ENCODE measurements around the gene ACTA2. TPM values are rescaled to one million over a fixed set of nuclear protein-coding genes. Genes with fewer than 3 reads are reported as not detected.
"Not testable (repeated sequence)": the region's sequence is repeated elsewhere in the genome, so short reads cannot be mapped to it uniquely, and the experiment has no call there.

Gene ACTA2
- polyA plus RNA-seq, 1 experiment, result 815 TPM

DNA sequence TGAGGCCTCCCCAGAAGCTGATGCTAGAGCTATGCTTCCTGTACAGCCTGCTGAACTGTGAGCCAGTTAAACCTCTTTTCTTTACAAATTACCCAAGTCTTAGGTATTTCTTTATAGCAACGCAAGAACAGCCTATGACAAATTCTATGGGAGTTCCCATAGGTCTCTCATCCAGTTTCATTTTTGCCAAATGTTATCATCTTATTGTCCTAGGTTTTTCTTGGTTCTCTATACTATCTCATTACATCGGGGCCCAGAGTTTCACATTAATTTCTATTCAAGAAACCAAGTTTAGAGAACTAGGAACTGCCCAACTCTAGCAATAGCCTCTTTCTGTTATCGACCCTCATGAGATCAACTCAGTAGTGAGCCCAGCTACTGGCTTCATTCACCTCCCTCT lies 15.9 kb downstream of the ACTA2 start:
- Histone ChIP-seq H3K9me3 (ENCODE audit: control insufficient read depth, insufficient read depth, low read length) (no peaks in the 10 kb centered on the region), H3K4me3 (ENCODE audit: low read depth, low read length) (no peak overlapping the region), H3K27ac (ENCODE audit: low read depth, low read length) (peak overlapping the region; percentile 25), H3K27me3 (ENCODE audit: control insufficient read depth, insufficient read depth, low read length) (no peaks in the 10 kb centered on the region)
- no peak for DNase-seq (ENCODE audit: low read depth, low spot score)
- CTCF ChIA-PET, result interaction anchor here (0.6 to 7.3 kb wide), 13 partner anchors 9 to 281 kb away, joined by 3 to 244 read pairs (median 4); partner anchors contain the start of gene FAS
- TF ChIP-seq, protein P1, sequence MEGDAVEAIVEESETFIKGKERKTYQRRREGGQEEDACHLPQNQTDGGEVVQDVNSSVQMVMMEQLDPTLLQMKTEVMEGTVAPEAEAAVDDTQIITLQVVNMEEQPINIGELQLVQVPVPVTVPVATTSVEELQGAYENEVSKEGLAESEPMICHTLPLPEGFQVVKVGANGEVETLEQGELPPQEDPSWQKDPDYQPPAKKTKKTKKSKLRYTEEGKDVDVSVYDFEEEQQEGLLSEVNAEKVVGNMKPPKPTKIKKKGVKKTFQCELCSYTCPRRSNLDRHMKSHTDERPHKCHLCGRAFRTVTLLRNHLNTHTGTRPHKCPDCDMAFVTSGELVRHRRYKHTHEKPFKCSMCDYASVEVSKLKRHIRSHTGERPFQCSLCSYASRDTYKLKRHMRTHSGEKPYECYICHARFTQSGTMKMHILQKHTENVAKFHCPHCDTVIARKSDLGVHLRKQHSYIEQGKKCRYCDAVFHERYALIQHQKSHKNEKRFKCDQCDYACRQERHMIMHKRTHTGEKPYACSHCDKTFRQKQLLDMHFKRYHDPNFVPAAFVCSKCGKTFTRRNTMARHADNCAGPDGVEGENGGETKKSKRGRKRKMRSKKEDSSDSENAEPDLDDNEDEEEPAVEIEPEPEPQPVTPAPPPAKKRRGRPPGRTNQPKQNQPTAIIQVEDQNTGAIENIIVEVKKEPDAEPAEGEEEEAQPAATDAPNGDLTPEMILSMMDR (IDR thresholded peaks at IDR 0.05; ENCODE audit: low read depth, low read length), result no peak
- POLR2A ChIA-PET, result interaction anchor here (0.6 kb wide), 1 partner anchor 10 kb away, joined by 3 read pairs; no protein-coding TSS in a partner anchor

GRCh38 chr10:88934900-88935672 lies 17.5 kb downstream of the ACTA2 start:
- H3K9me3 ChIP-seq (ENCODE audit: control insufficient read depth, insufficient read depth, low read length), result no peaks in the 10 kb centered on the region
- no peak overlapping the region for H3K27ac ChIP-seq (ENCODE audit: low read depth, low read length)
- peak; percentile 60 for DNase-seq (ENCODE audit: low read depth, low spot score)
- no peak overlapping the region for H3K4me3 ChIP-seq (ENCODE audit: low read depth, low read length)
- ChIA-PET POLR2A (interaction anchor here (0.5 kb wide), 1 partner anchor 49 kb away, joined by 3 read pairs; no protein-coding TSS in a partner anchor), CTCF (interaction anchor here (0.6 to 10.0 kb wide), 41 partner anchors 10 to 372 kb away, joined by 3 to 467 read pairs (median 5); partner anchors contain the start of genes ANKRD22 and FAS)
- no peaks in the 10 kb centered on the region for H3K27me3 ChIP-seq (ENCODE audit: control insufficient read depth, insufficient read depth, low read length)
- TF ChIP-seq, protein P1 (IDR thresholded peaks at IDR 0.05; ENCODE audit: low read depth, low read length), result peak; percentile 86

- Histone ChIP-seq H3K27me3 (ENCODE audit: control insufficient read depth, insufficient read depth, low read length) (no peaks in the 10 kb centered on the region), H3K4me3 (ENCODE audit: low read depth, low read length) (no peak overlapping the region), H3K27ac (ENCODE audit: low read depth, low read length) (no peak overlapping the region), H3K9me3 (ENCODE audit: control insufficient read depth, insufficient read depth, low read length) (no peaks in the 10 kb centered on the region)
- TF ChIP-seq, protein P1 (IDR thresholded peaks at IDR 0.05; ENCODE audit: low read depth, low read length), result no peak
- ChIA-PET POLR2A (interaction anchor here (1.8 to 3.1 kb wide), 3 partner anchors 53 to 98 kb away, joined by 11 to 17 read pairs (median 14); partner anchors contain the start of genes FAS and STAMBPL1), CTCF (interaction anchor here (0.8 to 10.0 kb wide), 43 partner anchors 10 to 410 kb away, joined by 3 to 467 read pairs (median 8); partner anchors contain the start of genes ANKRD22, CH25H and FAS)
- DNase-seq (ENCODE audit: low read depth, low spot score), result no peak
These were observed 19.0 kb downstream of the ACTA2 start for GRCh38 chr10:88933564-88933963.

DNA sequence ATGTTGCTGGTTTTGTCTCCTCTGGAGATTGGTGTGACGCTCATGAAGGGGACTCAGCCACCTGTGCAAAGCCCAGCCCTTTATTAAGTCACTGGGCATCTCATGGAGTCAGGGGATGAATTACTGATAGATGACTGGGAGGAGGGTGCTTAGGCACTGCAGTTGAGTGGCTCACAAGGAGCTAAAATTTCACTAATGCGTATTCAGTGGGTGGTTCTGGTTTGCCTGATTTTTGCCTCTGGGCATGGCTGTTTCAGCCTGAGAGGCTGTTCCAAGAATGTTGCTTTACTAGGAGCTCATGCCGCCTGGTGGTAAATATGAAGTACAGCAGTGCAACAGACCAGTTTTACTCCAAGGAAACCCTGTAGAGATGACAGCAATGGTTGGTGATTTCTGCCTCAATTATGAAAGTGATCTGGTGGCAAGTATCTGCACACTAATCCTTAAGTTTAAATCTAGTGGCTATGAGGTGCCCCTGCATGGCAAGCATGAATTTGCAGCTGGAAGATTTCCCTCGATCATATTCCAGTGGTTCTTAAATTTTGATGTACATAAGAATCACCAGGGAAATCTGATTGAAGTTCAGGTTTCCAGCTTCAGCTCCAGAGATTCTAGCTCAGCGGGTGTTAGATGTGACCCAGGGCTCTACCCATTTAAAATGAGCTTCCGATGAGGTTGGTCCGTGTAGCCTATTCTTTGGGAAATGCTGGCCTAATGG lies 19.9 kb downstream of the ACTA2 start:
- ChIA-PET POLR2A (interaction anchor here (0.6 to 3.1 kb wide), 6 partner anchors 53 to 368 kb away, joined by 3 to 17 read pairs (median 8); partner anchors contain the start of genes FAS and STAMBPL1), CTCF (interaction anchor here (0.5 to 10.0 kb wide), 55 partner anchors 9 to 375 kb away, joined by 3 to 467 read pairs (median 7); partner anchors contain the start of genes ANKRD22, CH25H and FAS)
- peak; percentile 62 for DNase-seq (ENCODE audit: low read depth, low spot score)
- no peak overlapping the region for H3K4me3 ChIP-seq (ENCODE audit: low read depth, low read length)
- TF ChIP-seq, protein P1 (IDR thresholded peaks at IDR 0.05; ENCODE audit: low read depth, low read length), result peak; percentile 95
- H3K27ac ChIP-seq (ENCODE audit: low read depth, low read length), result peak overlapping the region; percentile 49
- H3K27me3 ChIP-seq (ENCODE audit: control insufficient read depth, insufficient read depth, low read length), result no peaks in the 10 kb centered on the region
- H3K9me3 ChIP-seq (ENCODE audit: control insufficient read depth, insufficient read depth, low read length), result no peaks in the 10 kb centered on the region

- CTCF ChIA-PET, result interaction anchor here (0.5 to 10.0 kb wide), 49 partner anchors 8 to 374 kb away, joined by 3 to 467 read pairs (median 8); partner anchors contain the start of genes ANKRD22, CH25H and FAS
- POLR2A ChIA-PET, result interaction anchor here (0.7 to 3.1 kb wide), 8 partner anchors 14 to 365 kb away, joined by 3 to 17 read pairs (median 7); partner anchors contain the start of genes FAS and STAMBPL1
- DNase-seq (ENCODE audit: low read depth, low spot score); H3K4me3 ChIP-seq (ENCODE audit: low read depth, low read length); H3K9me3 ChIP-seq (ENCODE audit: control insufficient read depth, insufficient read depth, low read length); H3K27me3 ChIP-seq (ENCODE audit: control insufficient read depth, insufficient read depth, low read length): not testable (repeated sequence)
- peak overlapping the region; percentile 49 for H3K27ac ChIP-seq (ENCODE audit: low read depth, low read length)
These were observed 20.5 kb downstream of the ACTA2 start for GRCh38 chr10:88932029-88932428.
